Measurements from ENCODE around the gene PAXIP1.

PAXIP1 gene

GRCh38 chr7:154903083-154903731, 99.7 kb downstream of the PAXIP1 start:
- TF ChIP-seq, protein P1, sequence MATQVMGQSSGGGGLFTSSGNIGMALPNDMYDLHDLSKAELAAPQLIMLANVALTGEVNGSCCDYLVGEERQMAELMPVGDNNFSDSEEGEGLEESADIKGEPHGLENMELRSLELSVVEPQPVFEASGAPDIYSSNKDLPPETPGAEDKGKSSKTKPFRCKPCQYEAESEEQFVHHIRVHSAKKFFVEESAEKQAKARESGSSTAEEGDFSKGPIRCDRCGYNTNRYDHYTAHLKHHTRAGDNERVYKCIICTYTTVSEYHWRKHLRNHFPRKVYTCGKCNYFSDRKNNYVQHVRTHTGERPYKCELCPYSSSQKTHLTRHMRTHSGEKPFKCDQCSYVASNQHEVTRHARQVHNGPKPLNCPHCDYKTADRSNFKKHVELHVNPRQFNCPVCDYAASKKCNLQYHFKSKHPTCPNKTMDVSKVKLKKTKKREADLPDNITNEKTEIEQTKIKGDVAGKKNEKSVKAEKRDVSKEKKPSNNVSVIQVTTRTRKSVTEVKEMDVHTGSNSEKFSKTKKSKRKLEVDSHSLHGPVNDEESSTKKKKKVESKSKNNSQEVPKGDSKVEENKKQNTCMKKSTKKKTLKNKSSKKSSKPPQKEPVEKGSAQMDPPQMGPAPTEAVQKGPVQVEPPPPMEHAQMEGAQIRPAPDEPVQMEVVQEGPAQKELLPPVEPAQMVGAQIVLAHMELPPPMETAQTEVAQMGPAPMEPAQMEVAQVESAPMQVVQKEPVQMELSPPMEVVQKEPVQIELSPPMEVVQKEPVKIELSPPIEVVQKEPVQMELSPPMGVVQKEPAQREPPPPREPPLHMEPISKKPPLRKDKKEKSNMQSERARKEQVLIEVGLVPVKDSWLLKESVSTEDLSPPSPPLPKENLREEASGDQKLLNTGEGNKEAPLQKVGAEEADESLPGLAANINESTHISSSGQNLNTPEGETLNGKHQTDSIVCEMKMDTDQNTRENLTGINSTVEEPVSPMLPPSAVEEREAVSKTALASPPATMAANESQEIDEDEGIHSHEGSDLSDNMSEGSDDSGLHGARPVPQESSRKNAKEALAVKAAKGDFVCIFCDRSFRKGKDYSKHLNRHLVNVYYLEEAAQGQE (IDR thresholded peaks at IDR 0.05; ENCODE audit: insufficient read depth in 1 of 2, low read depth in 2 of 2, low read length in 2 of 2), result no peak
- TF ChIP-seq FOXP2 (optimal IDR thresholded peaks at IDR 0.05; ENCODE audit: borderline replicate concordance, extremely low read depth, extremely low read length, insufficient read depth) (no peak), POLR2AphosphoS5 (IDR thresholded peaks at IDR 0.05; ENCODE audit: low read depth, low read length) (no peak), TAF1 (IDR thresholded peaks at IDR 0.05; ENCODE audit: borderline replicate concordance, insufficient read depth, low read length) (no peak), SIN3A (IDR thresholded peaks at IDR 0.05; ENCODE audit: borderline replicate concordance, insufficient read depth, low read length) (no peak)

GRCh38 chr7:154902600-154903082, 100.3 kb downstream of the PAXIP1 start:
- TF ChIP-seq TAF1 (IDR thresholded peaks at IDR 0.05; ENCODE audit: borderline replicate concordance, insufficient read depth, low read length), result no peak

DNA sequence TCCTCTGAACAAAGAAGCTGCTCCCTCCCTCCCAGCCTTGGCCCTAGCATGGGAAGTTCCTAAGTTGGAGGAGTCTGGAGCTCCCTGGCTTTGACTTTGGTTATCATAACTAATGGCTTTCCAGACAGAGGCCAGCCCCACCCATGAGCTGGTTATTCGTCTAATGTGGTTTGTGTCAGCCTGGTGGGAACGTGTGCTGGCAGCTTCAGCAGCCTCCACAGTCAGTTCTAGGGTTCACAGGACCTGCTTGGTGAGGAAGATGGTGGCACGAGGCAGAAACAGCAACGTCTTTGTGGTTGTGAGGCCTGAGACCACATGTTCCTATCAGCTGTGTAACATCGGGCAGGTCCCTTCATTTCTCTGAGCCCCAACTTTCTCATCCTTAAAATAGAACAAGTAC, 103.1 kb downstream of the PAXIP1 start:
- no peak for TF ChIP-seq TAF1 (IDR thresholded peaks at IDR 0.05; ENCODE audit: borderline replicate concordance, insufficient read depth, low read length)
- no peak for TF ChIP-seq SIN3A (IDR thresholded peaks at IDR 0.05; ENCODE audit: borderline replicate concordance, insufficient read depth, low read length)
- no peak for TF ChIP-seq POLR2AphosphoS5 (IDR thresholded peaks at IDR 0.05; ENCODE audit: low read depth, low read length)
- TF ChIP-seq, protein P1 (IDR thresholded peaks at IDR 0.05; ENCODE audit: insufficient read depth in 1 of 2, low read depth in 2 of 2, low read length in 2 of 2), result no peak
- no peak for TF ChIP-seq FOXP2 (optimal IDR thresholded peaks at IDR 0.05; ENCODE audit: borderline replicate concordance, extremely low read depth, extremely low read length, insufficient read depth)

DNA sequence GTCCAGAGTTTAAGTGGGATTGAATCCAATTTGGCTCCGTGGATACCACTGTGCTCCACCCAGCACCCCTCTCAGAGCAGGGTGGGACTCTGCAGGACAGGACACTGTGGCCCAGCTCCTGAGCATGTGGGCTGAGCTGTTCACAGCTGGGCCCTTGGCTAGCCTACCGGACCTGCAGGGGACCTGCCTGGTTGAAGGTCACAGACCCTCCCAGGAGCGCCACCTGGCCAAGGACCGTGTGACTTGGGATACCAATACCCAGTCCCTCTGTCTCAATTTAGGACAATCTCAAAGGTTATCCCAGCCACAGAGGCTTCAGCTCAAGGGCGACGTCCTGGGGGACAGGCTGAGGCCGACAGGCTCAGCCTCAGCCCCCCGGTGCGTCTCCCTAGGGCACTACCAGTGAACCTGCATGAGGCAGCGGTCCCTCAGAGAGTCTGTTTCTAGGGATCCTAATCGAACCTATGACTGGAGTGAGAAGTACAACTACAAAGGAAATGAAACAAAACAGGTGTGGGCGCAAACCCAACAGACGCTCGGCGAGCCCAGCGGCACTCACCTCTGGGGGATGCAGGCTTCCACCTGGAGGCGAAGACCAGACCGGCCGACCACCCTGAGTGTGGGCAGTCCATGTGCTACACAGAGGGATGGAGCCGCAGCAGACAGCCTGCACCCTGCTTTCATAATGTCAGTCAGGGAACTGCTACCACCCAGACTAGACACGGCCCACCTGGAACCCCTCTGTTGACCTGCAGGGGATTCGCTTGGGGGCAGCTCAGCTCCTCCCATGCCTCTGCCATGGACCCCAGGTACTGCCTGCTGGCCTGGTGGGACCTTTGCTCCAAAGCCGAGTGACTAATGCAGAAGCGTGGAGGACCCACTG, 103.7 kb downstream of the PAXIP1 start:
- TF ChIP-seq TAF1 (IDR thresholded peaks at IDR 0.05; ENCODE audit: borderline replicate concordance, insufficient read depth, low read length) (no peak), SIN3A (IDR thresholded peaks at IDR 0.05; ENCODE audit: borderline replicate concordance, insufficient read depth, low read length) (no peak), POLR2AphosphoS5 (IDR thresholded peaks at IDR 0.05; ENCODE audit: low read depth, low read length) (no peak), FOXP2 (optimal IDR thresholded peaks at IDR 0.05; ENCODE audit: borderline replicate concordance, extremely low read depth, extremely low read length, insufficient read depth) (no peak)
- TF ChIP-seq, protein P1 (IDR thresholded peaks at IDR 0.05; ENCODE audit: insufficient read depth in 1 of 2, low read depth in 2 of 2, low read length in 2 of 2), result no peak

GRCh38 chr7:154896076-154896475, 106.8 kb downstream of the PAXIP1 start:
- TF ChIP-seq SIN3A (IDR thresholded peaks at IDR 0.05; ENCODE audit: borderline replicate concordance, insufficient read depth, low read length) (no peak), TAF1 (IDR thresholded peaks at IDR 0.05; ENCODE audit: borderline replicate concordance, insufficient read depth, low read length) (no peak), POLR2AphosphoS5 (IDR thresholded peaks at IDR 0.05; ENCODE audit: low read depth, low read length) (no peak), FOXP2 (optimal IDR thresholded peaks at IDR 0.05; ENCODE audit: borderline replicate concordance, extremely low read depth, extremely low read length, insufficient read depth) (no peak)
- TF ChIP-seq, protein P1 (IDR thresholded peaks at IDR 0.05; ENCODE audit: insufficient read depth in 1 of 2, low read depth in 2 of 2, low read length in 2 of 2), result no peak

All from PFSK-1 (cell line).